Common myeloid progenitor, CD34-positive (primary cell): ENCODE data around the gene EIF5A. TPM values are rescaled to one million over a fixed set of nuclear protein-coding genes. Genes with fewer than 3 reads are reported as not detected.

Experiments used
- CTCF ChIA-PET: fragments of 350-600 bp; sonication (Branson Sonifier 250); formaldehyde crosslinking; loops from one replicate; lab custom pipeline; 2021; ENCODE audit warnings: antibody characterized with exemption; lab: Charles Lee
- POLR2A ChIA-PET: fragments of 350-600 bp; sonication (Branson Sonifier 250); formaldehyde crosslinking; loops from one replicate; lab custom pipeline; 2021; ENCODE audit warnings: antibody characterized with exemption; lab: Charles Lee
- DNase-seq, 3 donors: peaks; one replicate each; pipeline versions ENCODE4 v3.0.0 to v3.0.0-alpha.2; 2013
- H3K27ac ChIP-seq, 2 experiments: 1 replicate in 1 of 2; 2 replicates in 1 of 2; pipeline ENCODE4 v1.7.0; 2013; ENCODE audit warnings: inconsistent platforms in 2 of 2, low read length in 2 of 2, mild to moderate bottlenecking in 2 of 2, low read depth in 1 of 2, moderate library complexity in 1 of 2; ENCODE audit not compliant: severe bottlenecking in 2 of 2, insufficient read depth in 1 of 2, poor library complexity in 1 of 2
- H3K27me3 ChIP-seq, 5 experiments: replicated peaks in 2 of 5; 1 replicate in 3 of 5; 2 replicates in 2 of 5; pipeline versions ENCODE4 v1.6.1 to v1.7.0; 2013; ENCODE audit warnings: low read length in 4 of 5, mild to moderate bottlenecking in 2 of 5, moderate library complexity in 2 of 5, inconsistent platforms in 1 of 5; ENCODE audit not compliant: insufficient read depth in 5 of 5, control insufficient read depth in 4 of 5
- H3K36me3 ChIP-seq, 4 experiments: 1 replicate in 2 of 4; 2 replicates in 2 of 4; pipeline versions ENCODE4 v1.6.1 to v1.7.0; 2013; ENCODE audit warnings: low read length in 3 of 4, control low read depth in 1 of 4, mild to moderate bottlenecking in 1 of 4; ENCODE audit not compliant: control insufficient read depth in 4 of 4, insufficient read depth in 4 of 4
- H3K4me1 ChIP-seq, 4 experiments: 1 replicate in 3 of 4; 2 replicates in 1 of 4; pipeline versions ENCODE4 v1.6.1 to v1.7.1; 2013; ENCODE audit warnings: low read length in 3 of 4, mild to moderate bottlenecking in 3 of 4, control low read depth in 1 of 4, inconsistent platforms in 1 of 4, moderate library complexity in 1 of 4; ENCODE audit not compliant: control insufficient read depth in 4 of 4, insufficient read depth in 4 of 4; ENCODE audit errors: control extremely low read depth in 1 of 4
- H3K4me3 ChIP-seq, 7 experiments: 1 replicate in 4 of 7; 2 replicates in 3 of 7; pipeline versions ENCODE4 v1.5.1 to v1.7.0; 2013; ENCODE audit warnings: mild to moderate bottlenecking in 7 of 7, low read length in 6 of 7, moderate library complexity in 6 of 7, inconsistent platforms in 2 of 7, low read depth in 2 of 7, control low read depth in 1 of 7; ENCODE audit not compliant: insufficient read depth in 4 of 7, control insufficient read depth in 1 of 7; ENCODE audit errors: extremely low read depth in 1 of 7
- H3K9me3 ChIP-seq, 5 experiments: 1 replicate in 4 of 5; 2 replicates in 1 of 5; pipeline versions ENCODE4 v1.6.1 to v1.7.1; 2013; ENCODE audit warnings: low read length in 4 of 5, mild to moderate bottlenecking in 2 of 5, inconsistent platforms in 1 of 5, low read depth in 1 of 5, moderate library complexity in 1 of 5; ENCODE audit not compliant: control insufficient read depth in 4 of 5, insufficient read depth in 2 of 5; ENCODE audit errors: control extremely low read depth in 1 of 5
- WGBS: methylation state at CpG from one replicate; pipeline ENCODE4 v1.1.5; 2013; ENCODE audit not compliant: insufficient coverage; 5-methylcytosine and 5-hydroxymethylcytosine counted together
- polyA plus RNA-seq: library from polyadenylated mRNA; unstranded; fragments of 120-200 nt; gene quantifications from one replicate; pipeline ENCODE4 v1.2.1, GENCODE V29; 2013

The EIF5A gene
- polyA plus RNA-seq, result 348 TPM

GRCh38 chr17:7306911-7307685 lies at the start of gene EIF5A:
EIF5A (plus strand) TSS chr17:7307628; CDS start chr17:7309636, 2,008 bp downstream.
- ChIA-PET CTCF (interaction anchor here (2.9 kb wide), 1 partner anchor 11 kb away, joined by 17 read pairs; no protein-coding TSS in a partner anchor), POLR2A (no interaction called here)
- 0% methylated on average over 52 of the region's 64 CpGs for WGBS
- peaks cover 9 to 27% (median 20%) of the 10 kb centered on the region in 4 experiments for H3K4me1 ChIP-seq
- H3K9me3 ChIP-seq, result no peaks in the 10 kb centered on the region
- peak; percentile 100 for DNase-seq
- H3K36me3 ChIP-seq, result peaks cover 15 to 31% (median 23%) of the 10 kb centered on the region in 4 experiments
- no peaks in the 10 kb centered on the region for H3K27me3 ChIP-seq
- peak within 1 kb of the TSS; percentile 85 to 96 for H3K27ac ChIP-seq
- peak within 1 kb of the TSS; percentile 67 to 99 (median 87) for H3K4me3 ChIP-seq

GRCh38 chr17:7258731-7259554 lies 48.5 kb upstream of the EIF5A start:
- no peak for DNase-seq
- POLR2A ChIA-PET, result no interaction called here
- peaks cover 4 to 49% (median 38%) of the 10 kb centered on the region in 4 experiments for H3K36me3 ChIP-seq
- no peaks in the 10 kb centered on the region for H3K9me3 ChIP-seq
- H3K27me3 ChIP-seq, result peaks cover 0 to 35% (median 21%) of the 10 kb centered on the region in 5 experiments
- H3K4me1 ChIP-seq, result peaks cover 0 to 37% (median 30%) of the 10 kb centered on the region in 4 experiments
- WGBS, result 96% methylated on average over 5 of the region's 7 CpGs
- no peak overlapping the region for H3K4me3 ChIP-seq
- H3K27ac ChIP-seq, result no peak overlapping the region
- CTCF ChIA-PET, result interaction anchor here (1.0 to 1.4 kb wide), 3 partner anchors 16 to 213 kb away, joined by 3 to 6 read pairs (median 3); partner anchors contain the start of gene GABARAP

- WGBS, result 100% methylated on average over 2 of the region's 6 CpGs
- no peak for DNase-seq
- peaks cover 0 to 38% (median 21%) of the 10 kb centered on the region in 5 experiments for H3K27me3 ChIP-seq
- H3K4me3 ChIP-seq, result no peak overlapping the region
- H3K27ac ChIP-seq, result no peak overlapping the region
- H3K9me3 ChIP-seq, result no peaks in the 10 kb centered on the region
- H3K4me1 ChIP-seq, result peaks cover 0 to 37% (median 30%) of the 10 kb centered on the region in 4 experiments
- peaks cover 2 to 43% (median 33%) of the 10 kb centered on the region in 4 experiments for H3K36me3 ChIP-seq
- ChIA-PET CTCF (interaction anchor here (1.0 to 1.4 kb wide), 5 partner anchors 17 to 214 kb away, joined by 3 to 6 read pairs (median 3); partner anchors contain the start of gene GABARAP), POLR2A (no interaction called here)
Measured at GRCh38 chr17:7259555-7259889, 47.9 kb upstream of the EIF5A start.

GRCh38 chr17:7260151-7260550 lies 47.3 kb upstream of the EIF5A start:
- Histone ChIP-seq H3K27ac (no peak overlapping the region), H3K4me3 (peak overlapping the region in 3 of 7 experiments; percentile 62 to 69 (median 68)), H3K9me3 (no peaks in the 10 kb centered on the region), H3K4me1 (peaks cover 0 to 37% (median 30%) of the 10 kb centered on the region in 4 experiments), H3K27me3 (peaks cover 0 to 42% (median 21%) of the 10 kb centered on the region in 5 experiments), H3K36me3 (peaks cover 0 to 39% (median 28%) of the 10 kb centered on the region in 4 experiments)
- CTCF ChIA-PET, result interaction anchor here (1.0 to 1.4 kb wide), 5 partner anchors 17 to 214 kb away, joined by 3 to 6 read pairs (median 3); partner anchors contain the start of gene GABARAP
- POLR2A ChIA-PET, result interaction anchor here (0.6 kb wide), 1 partner anchor 85 kb away, joined by 5 read pairs; no protein-coding TSS in a partner anchor
- no peak for DNase-seq
- WGBS, result 100% methylated on average over 2 of the region's 4 CpGs

GRCh38 chr17:7260651-7261378 lies 46.6 kb upstream of the EIF5A start:
- Histone ChIP-seq H3K9me3 (no peaks in the 10 kb centered on the region), H3K4me3 (peak overlapping the region in 6 of 7 experiments; percentile 6 to 69 (median 54)), H3K27ac (no peak overlapping the region), H3K4me1 (peaks cover 0 to 37% (median 30%) of the 10 kb centered on the region in 4 experiments), H3K27me3 (peaks cover 0 to 42% (median 21%) of the 10 kb centered on the region in 5 experiments), H3K36me3 (peaks cover 0 to 35% (median 24%) of the 10 kb centered on the region in 4 experiments)
- WGBS, result 6% methylated on average over 49 of the region's 54 CpGs
- DNase-seq, result peak in 2 of 3 donors; percentile 40 to 52
- CTCF ChIA-PET, result interaction anchor here (1.0 to 1.4 kb wide), 2 partner anchors 40 to 82 kb away, joined by 3 to 5 read pairs; no protein-coding TSS in a partner anchor
- POLR2A ChIA-PET, result no interaction called here
